ENCODE results near the gene LGALS7. TPM values are rescaled to one million over a fixed set of nuclear protein-coding genes. Genes with fewer than 3 reads are reported as not detected.

The LGALS7 gene
- total RNA-seq, 1 donor from 2014 or later: not detected

- Mint-ChIP-seq H3K4me3 (peak overlapping the region; percentile 71), H3K36me3 (peaks cover 2% of the 10 kb centered on the region), H3K4me1 (peaks cover 11% of the 10 kb centered on the region), H3K27me3 (ENCODE audit: insufficient read depth, low read depth) (peaks cover 14% of the 10 kb centered on the region), H3K9me3 (no peaks in the 10 kb centered on the region), H3K27ac (no peak overlapping the region)
- peak overlapping the region; percentile 57 for H3K4me3 ChIP-seq
- peaks cover 21% of the 10 kb centered on the region for H3F3A ChIP-seq (ENCODE audit: low read depth)
- peaks cover 9% of the 10 kb centered on the region for H4K20me1 ChIP-seq (ENCODE audit: low read depth)
- peak overlapping the region; percentile 74 for H3K4me2 ChIP-seq
- TF ChIP-seq EZH2 (IDR thresholded peaks at IDR 0.05) (no peak), EZH2phosphoT487 (IDR thresholded peaks at IDR 0.05) (no peak), CTCF (IDR thresholded peaks at IDR 0.05) (no peak)
- peak overlapping the region; percentile 63 for H2AFZ ChIP-seq (replicated peaks)
- H3K27me3 ChIP-seq: peaks cover 22% of the 10 kb centered on the region
- no peak overlapping the region for H3K9ac ChIP-seq
- H3K36me3 ChIP-seq: no peaks in the 10 kb centered on the region
- peak; percentile 84 for DNase-seq (ENCODE audit: low spot score)
- no peaks in the 10 kb centered on the region for H3K9me3 ChIP-seq (ENCODE audit: low read depth)
- no peak overlapping the region for H3K27ac ChIP-seq
- H3K79me2 ChIP-seq (ENCODE audit: low read depth): no peaks in the 10 kb centered on the region
- peaks cover 12% of the 10 kb centered on the region for H3K4me1 ChIP-seq
Measured at GRCh38 chr19:38736413-38737280, 36.7 kb downstream of the LGALS7 start.

- Histone ChIP-seq H2AFZ (replicated peaks) (peak overlapping the region; percentile 63), H3K79me2 (ENCODE audit: low read depth) (no peaks in the 10 kb centered on the region), H3K9ac (no peak overlapping the region), H3F3A (ENCODE audit: low read depth) (peaks cover 21% of the 10 kb centered on the region), H3K36me3 (no peaks in the 10 kb centered on the region), H3K4me2 (peak overlapping the region; percentile 74), H3K4me3 (peak overlapping the region; percentile 57), H3K27me3 (peaks cover 22% of the 10 kb centered on the region), H3K9me3 (ENCODE audit: low read depth) (no peaks in the 10 kb centered on the region), H3K27ac (no peak overlapping the region), H4K20me1 (ENCODE audit: low read depth) (peaks cover 9% of the 10 kb centered on the region), H3K4me1 (peaks cover 12% of the 10 kb centered on the region)
- H3K27ac Mint-ChIP-seq: no peak overlapping the region
- peaks cover 2% of the 10 kb centered on the region for H3K36me3 Mint-ChIP-seq
- peak; percentile 82 for DNase-seq (ENCODE audit: low spot score)
- peaks cover 14% of the 10 kb centered on the region for H3K27me3 Mint-ChIP-seq (ENCODE audit: insufficient read depth, low read depth)
- TF ChIP-seq EZH2 (IDR thresholded peaks at IDR 0.05) (no peak), EZH2phosphoT487 (IDR thresholded peaks at IDR 0.05) (no peak), CTCF (IDR thresholded peaks at IDR 0.05) (no peak)
- H3K9me3 Mint-ChIP-seq: no peaks in the 10 kb centered on the region
- H3K4me3 Mint-ChIP-seq: peak overlapping the region; percentile 71
- H3K4me1 Mint-ChIP-seq: peaks cover 11% of the 10 kb centered on the region
Measured at GRCh38 chr19:38736036-38736412, 37.3 kb downstream of the LGALS7 start.

GRCh38 chr19:38735257-38735686 is 38.0 kb downstream of the LGALS7 start:
- H3K4me1 Mint-ChIP-seq: peaks cover 11% of the 10 kb centered on the region
- H3K36me3 Mint-ChIP-seq: peaks cover 6% of the 10 kb centered on the region
- Histone ChIP-seq H3K27ac (no peak overlapping the region), H3K4me1 (peaks cover 12% of the 10 kb centered on the region), H4K20me1 (ENCODE audit: low read depth) (peaks cover 13% of the 10 kb centered on the region), H3K79me2 (ENCODE audit: low read depth) (no peaks in the 10 kb centered on the region), H3K4me3 (peak overlapping the region; percentile 38), H3K9me3 (ENCODE audit: low read depth) (no peaks in the 10 kb centered on the region), H3K27me3 (peaks cover 22% of the 10 kb centered on the region), H3K36me3 (no peaks in the 10 kb centered on the region), H3F3A (ENCODE audit: low read depth) (peaks cover 24% of the 10 kb centered on the region), H3K4me2 (peak overlapping the region; percentile 63), H2AFZ (replicated peaks) (peak overlapping the region; percentile 17), H3K9ac (no peak overlapping the region)
- H3K27ac Mint-ChIP-seq: no peak overlapping the region
- no peaks in the 10 kb centered on the region for H3K9me3 Mint-ChIP-seq
- TF ChIP-seq EZH2 (IDR thresholded peaks at IDR 0.05) (no peak), CTCF (IDR thresholded peaks at IDR 0.05) (no peak), EZH2phosphoT487 (IDR thresholded peaks at IDR 0.05) (no peak)
- DNase-seq (ENCODE audit: low spot score): peak; percentile 72
- H3K27me3 Mint-ChIP-seq (ENCODE audit: insufficient read depth, low read depth): peaks cover 11% of the 10 kb centered on the region
- peak overlapping the region; percentile 77 for H3K4me3 Mint-ChIP-seq

Measured in neural progenitor cell (in vitro differentiated cells).